ENCODE results near the gene PCBP1. TPM values are rescaled to one million over a fixed set of nuclear protein-coding genes. Genes with fewer than 3 reads are reported as not detected.

Gene PCBP1
- total and polyA plus RNA-seq, 2 experiments from 2014 or later, result 212 to 393 TPM

DNA sequence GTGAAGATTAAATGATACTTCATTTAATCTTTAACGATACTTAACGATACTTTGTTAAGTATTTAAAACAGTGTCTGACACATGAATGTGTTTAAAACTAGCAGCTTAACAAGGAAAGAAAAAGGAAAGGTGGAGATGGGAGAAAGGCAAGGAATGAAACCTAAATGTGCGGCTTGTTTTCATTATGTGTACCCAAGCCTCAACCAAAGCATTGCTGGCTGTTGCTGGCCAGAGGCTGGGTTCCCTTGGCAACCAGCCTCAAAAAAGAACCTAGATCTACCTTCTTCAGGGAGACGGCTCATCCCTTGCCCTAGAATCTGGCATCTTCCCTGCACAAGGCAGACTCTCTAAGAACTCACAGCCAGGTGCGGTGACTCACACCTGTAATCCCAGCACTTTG, 13.8 kb upstream of the PCBP1 start (continued):
- TF ChIP-seq, protein P1, sequence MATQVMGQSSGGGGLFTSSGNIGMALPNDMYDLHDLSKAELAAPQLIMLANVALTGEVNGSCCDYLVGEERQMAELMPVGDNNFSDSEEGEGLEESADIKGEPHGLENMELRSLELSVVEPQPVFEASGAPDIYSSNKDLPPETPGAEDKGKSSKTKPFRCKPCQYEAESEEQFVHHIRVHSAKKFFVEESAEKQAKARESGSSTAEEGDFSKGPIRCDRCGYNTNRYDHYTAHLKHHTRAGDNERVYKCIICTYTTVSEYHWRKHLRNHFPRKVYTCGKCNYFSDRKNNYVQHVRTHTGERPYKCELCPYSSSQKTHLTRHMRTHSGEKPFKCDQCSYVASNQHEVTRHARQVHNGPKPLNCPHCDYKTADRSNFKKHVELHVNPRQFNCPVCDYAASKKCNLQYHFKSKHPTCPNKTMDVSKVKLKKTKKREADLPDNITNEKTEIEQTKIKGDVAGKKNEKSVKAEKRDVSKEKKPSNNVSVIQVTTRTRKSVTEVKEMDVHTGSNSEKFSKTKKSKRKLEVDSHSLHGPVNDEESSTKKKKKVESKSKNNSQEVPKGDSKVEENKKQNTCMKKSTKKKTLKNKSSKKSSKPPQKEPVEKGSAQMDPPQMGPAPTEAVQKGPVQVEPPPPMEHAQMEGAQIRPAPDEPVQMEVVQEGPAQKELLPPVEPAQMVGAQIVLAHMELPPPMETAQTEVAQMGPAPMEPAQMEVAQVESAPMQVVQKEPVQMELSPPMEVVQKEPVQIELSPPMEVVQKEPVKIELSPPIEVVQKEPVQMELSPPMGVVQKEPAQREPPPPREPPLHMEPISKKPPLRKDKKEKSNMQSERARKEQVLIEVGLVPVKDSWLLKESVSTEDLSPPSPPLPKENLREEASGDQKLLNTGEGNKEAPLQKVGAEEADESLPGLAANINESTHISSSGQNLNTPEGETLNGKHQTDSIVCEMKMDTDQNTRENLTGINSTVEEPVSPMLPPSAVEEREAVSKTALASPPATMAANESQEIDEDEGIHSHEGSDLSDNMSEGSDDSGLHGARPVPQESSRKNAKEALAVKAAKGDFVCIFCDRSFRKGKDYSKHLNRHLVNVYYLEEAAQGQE (IDR thresholded peaks at IDR 0.05; ENCODE audit: unreplicated experiment), result no peak
- TF ChIP-seq, protein P2, sequence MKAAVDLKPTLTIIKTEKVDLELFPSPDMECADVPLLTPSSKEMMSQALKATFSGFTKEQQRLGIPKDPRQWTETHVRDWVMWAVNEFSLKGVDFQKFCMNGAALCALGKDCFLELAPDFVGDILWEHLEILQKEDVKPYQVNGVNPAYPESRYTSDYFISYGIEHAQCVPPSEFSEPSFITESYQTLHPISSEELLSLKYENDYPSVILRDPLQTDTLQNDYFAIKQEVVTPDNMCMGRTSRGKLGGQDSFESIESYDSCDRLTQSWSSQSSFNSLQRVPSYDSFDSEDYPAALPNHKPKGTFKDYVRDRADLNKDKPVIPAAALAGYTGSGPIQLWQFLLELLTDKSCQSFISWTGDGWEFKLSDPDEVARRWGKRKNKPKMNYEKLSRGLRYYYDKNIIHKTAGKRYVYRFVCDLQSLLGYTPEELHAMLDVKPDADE (IDR thresholded peaks at IDR 0.05), result no peak
- TF ChIP-seq EZH2 (IDR thresholded peaks at IDR 0.05; ENCODE audit: low read depth, unreplicated experiment) (no peak), STAT1 (IDR thresholded peaks at IDR 0.05; ENCODE audit: unreplicated experiment) (no peak), ZNF114 (CRISPR knock-in tag; IDR thresholded peaks at IDR 0.05) (no peak), JUNB (IDR thresholded peaks at IDR 0.05; ENCODE audit: unreplicated experiment) (no peak)

DNA sequence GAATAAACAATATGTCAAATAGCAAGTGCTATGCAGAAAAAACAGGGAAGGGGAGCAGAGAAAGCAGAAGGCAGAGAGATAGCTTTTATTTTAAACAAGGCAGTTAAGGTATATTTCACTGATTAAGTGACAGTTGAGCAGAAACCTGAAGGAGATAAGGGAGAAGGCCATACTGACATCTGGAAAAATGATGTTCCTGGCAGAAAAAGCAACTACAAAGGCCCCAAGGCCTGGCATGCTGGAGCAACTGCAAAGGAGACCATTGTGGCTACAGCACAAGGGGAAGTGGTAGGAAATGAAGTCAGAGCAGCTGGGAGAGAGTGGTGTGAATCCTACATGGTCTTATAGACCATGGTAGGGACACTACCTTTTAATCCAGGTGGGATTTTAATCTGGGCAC, 8.9 kb upstream of the PCBP1 start:
- no peaks in the 10 kb centered on the region for H3K27me3 ChIP-seq (ENCODE audit: insufficient read depth)
- H3K36me3 Mint-ChIP-seq (ENCODE audit: low read depth), result peaks cover 82% of the 10 kb centered on the region
- H3K27ac Mint-ChIP-seq, result no peak overlapping the region
- H2AFZ ChIP-seq, result no peak overlapping the region
- H3K79me2 ChIP-seq (replicated peaks; ENCODE audit: insufficient read depth), result peaks cover 6% of the 10 kb centered on the region
- H3K9me2 ChIP-seq (ENCODE audit: insufficient read depth), result no peaks in the 10 kb centered on the region
- no peak for DNase-seq (ENCODE audit: low spot score)
- no peak for ATAC-seq
- H3F3A ChIP-seq (replicated peaks; ENCODE audit: low read depth), result no peaks in the 10 kb centered on the region; the same call in 1 of the 2 replicates
- no peak overlapping the region for H3K4me3 Mint-ChIP-seq
- H4K20me1 ChIP-seq (replicated peaks; ENCODE audit: insufficient read depth), result no peaks in the 10 kb centered on the region
- peaks cover 6% of the 10 kb centered on the region for H3K27me3 Mint-ChIP-seq (ENCODE audit: insufficient read depth, low read depth, poor library complexity)
- no peak overlapping the region for H3K4me2 ChIP-seq
- peaks cover 2% of the 10 kb centered on the region; the same call in 1 of the 2 replicates for H3K4me1 ChIP-seq (ENCODE audit: insufficient read depth)
- H3K9me3 Mint-ChIP-seq, result no peaks in the 10 kb centered on the region
- no peak overlapping the region for H3K4me3 ChIP-seq
- H3K4me1 Mint-ChIP-seq, result peaks cover 11% of the 10 kb centered on the region
- H3K36me3 ChIP-seq (ENCODE audit: insufficient read depth), result peaks cover 26% of the 10 kb centered on the region
- H3K27ac ChIP-seq (ENCODE audit: low read depth), result peak overlapping the region; percentile 20; the same call in 1 of the 2 replicates
- TF ChIP-seq EZH2phosphoT487 (IDR thresholded peaks at IDR 0.05; ENCODE audit: unreplicated experiment) (no peak), JUNB (IDR thresholded peaks at IDR 0.05; ENCODE audit: unreplicated experiment) (no peak)
- TF ChIP-seq, protein P1 (IDR thresholded peaks at IDR 0.05; ENCODE audit: unreplicated experiment), result no peak
- TF ChIP-seq, protein P3, sequence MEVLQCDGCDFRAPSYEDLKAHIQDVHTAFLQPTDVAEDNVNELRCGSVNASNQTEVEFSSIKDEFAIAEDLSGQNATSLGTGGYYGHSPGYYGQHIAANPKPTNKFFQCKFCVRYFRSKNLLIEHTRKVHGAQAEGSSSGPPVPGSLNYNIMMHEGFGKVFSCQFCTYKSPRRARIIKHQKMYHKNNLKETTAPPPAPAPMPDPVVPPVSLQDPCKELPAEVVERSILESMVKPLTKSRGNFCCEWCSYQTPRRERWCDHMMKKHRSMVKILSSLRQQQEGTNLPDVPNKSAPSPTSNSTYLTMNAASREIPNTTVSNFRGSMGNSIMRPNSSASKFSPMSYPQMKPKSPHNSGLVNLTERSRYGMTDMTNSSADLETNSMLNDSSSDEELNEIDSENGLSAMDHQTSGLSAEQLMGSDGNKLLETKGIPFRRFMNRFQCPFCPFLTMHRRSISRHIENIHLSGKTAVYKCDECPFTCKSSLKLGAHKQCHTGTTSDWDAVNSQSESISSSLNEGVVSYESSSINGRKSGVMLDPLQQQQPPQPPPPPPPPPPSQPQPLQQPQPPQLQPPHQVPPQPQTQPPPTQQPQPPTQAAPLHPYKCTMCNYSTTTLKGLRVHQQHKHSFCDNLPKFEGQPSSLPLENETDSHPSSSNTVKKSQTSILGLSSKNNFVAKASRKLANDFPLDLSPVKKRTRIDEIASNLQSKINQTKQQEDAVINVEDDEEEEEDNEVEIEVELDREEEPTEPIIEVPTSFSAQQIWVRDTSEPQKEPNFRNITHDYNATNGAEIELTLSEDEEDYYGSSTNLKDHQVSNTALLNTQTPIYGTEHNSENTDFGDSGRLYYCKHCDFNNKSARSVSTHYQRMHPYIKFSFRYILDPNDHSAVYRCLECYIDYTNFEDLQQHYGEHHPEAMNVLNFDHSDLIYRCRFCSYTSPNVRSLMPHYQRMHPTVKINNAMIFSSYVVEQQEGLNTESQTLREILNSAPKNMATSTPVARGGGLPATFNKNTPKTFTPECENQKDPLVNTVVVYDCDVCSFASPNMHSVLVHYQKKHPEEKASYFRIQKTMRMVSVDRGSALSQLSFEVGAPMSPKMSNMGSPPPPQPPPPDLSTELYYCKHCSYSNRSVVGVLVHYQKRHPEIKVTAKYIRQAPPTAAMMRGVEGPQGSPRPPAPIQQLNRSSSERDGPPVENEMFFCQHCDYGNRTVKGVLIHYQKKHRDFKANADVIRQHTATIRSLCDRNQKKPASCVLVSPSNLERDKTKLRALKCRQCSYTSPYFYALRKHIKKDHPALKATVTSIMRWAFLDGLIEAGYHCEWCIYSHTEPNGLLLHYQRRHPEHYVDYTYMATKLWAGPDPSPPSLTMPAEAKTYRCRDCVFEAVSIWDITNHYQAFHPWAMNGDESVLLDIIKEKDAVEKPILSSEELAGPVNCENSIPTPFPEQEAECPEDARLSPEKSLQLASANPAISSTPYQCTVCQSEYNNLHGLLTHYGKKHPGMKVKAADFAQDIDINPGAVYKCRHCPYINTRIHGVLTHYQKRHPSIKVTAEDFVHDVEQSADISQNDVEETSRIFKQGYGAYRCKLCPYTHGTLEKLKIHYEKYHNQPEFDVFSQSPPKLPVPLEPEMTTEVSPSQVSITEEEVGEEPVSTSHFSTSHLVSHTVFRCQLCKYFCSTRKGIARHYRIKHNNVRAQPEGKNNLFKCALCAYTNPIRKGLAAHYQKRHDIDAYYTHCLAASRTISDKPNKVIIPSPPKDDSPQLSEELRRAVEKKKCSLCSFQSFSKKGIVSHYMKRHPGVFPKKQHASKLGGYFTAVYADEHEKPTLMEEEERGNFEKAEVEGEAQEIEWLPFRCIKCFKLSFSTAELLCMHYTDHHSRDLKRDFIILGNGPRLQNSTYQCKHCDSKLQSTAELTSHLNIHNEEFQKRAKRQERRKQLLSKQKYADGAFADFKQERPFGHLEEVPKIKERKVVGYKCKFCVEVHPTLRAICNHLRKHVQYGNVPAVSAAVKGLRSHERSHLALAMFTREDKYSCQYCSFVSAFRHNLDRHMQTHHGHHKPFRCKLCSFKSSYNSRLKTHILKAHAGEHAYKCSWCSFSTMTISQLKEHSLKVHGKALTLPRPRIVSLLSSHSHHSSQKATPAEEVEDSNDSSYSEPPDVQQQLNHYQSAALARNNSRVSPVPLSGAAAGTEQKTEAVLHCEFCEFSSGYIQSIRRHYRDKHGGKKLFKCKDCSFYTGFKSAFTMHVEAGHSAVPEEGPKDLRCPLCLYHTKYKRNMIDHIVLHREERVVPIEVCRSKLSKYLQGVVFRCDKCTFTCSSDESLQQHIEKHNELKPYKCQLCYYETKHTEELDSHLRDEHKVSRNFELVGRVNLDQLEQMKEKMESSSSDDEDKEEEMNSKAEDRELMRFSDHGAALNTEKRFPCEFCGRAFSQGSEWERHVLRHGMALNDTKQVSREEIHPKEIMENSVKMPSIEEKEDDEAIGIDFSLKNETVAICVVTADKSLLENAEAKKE (CRISPR knock-in tag; IDR thresholded peaks at IDR 0.05), result no peak
